NCI-H510A treated with DMSO at 0.1 percent for 48 hours (cell line): Measurements from ENCODE around the gene CMTM4.
"Not testable (repeated sequence)": the region's sequence is repeated elsewhere in the genome, so short reads cannot be mapped to it uniquely, and the experiment has no call there.

ENCODE experiments used
- DNase-seq: peaks from one replicate; lab custom pipeline; 2025; lab: John Stamatoyannopoulos, UW

CMTM4 gene

DNA sequence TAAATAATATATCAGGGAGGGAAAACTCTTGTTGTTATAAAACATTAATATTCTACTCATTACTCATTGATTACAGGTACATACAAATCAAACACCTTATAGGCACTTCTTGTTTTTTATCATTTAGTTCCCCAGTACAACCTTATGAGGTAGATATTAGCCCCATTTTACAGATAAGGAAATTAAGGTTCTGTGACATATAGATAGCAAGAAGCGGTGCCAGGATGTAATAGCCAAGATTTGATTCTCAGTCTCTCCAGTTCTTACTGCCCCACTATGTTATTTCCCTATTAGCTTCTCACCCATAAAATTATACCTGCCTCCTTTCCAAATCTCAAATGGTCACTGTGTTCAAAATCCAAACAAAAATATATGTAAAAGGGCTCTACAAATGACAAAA lies 55.2 kb downstream of the CMTM4 start:
- no peak for DNase-seq

- DNase-seq, result no peak
Observed at GRCh38 chr16:66640724-66641314, 55.7 kb downstream of the CMTM4 start.

- DNase-seq, result no peak
Observed at GRCh38 chr16:66639091-66639885, 57.3 kb downstream of the CMTM4 start.

- no peak for DNase-seq
Observed at GRCh38 chr16:66637806-66638205, 58.7 kb downstream of the CMTM4 start.

DNA sequence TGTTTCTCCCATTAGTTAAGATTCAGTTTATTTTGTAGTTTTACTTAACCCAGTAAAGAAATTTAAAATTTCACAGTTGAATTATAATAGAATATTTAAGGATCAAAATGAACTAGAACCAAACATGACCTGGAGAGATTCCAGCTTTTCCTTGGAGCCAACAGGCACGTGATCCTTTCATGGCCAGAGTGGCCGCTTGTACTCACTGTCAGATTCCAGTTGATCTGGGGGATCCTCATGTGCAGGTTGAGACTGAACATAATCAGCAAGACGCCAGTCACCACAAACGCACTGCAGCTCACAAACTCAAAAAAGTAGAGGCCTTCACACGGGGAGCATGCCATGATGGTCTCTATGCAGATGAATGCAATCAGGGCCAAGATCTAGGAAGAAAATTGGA lies 60.3 kb downstream of the CMTM4 start:
- DNase-seq, result no peak

DNA sequence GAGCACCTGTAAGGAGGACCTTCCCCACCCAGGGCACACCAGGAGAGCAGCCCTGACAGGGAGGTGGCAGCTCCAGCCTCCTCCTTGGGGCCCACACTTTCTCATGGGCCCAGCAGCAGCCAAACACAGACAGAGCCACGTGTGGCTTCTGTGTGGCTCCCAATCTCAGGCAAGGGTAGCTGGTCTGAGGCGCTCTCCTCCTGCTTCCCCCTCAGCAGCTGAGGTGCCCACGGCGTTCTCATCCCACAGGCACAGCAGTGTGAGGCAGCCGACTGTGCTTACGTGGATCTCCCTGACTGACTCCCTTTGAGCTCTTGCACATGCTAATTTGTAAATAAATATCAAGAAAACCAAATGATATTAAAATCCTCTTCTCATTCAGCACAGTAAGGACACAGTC lies 61.1 kb downstream of the CMTM4 start:
- no peak for DNase-seq

GRCh38 chr16:66634527-66635196 lies 61.9 kb downstream of the CMTM4 start:
- no peak for DNase-seq

GRCh38 chr16:66631558-66631957 lies 65.0 kb downstream of the CMTM4 start:
- not testable (repeated sequence) for DNase-seq

- not testable (repeated sequence) for DNase-seq
Observed at GRCh38 chr16:66630561-66631260, 65.8 kb downstream of the CMTM4 start.

DNA sequence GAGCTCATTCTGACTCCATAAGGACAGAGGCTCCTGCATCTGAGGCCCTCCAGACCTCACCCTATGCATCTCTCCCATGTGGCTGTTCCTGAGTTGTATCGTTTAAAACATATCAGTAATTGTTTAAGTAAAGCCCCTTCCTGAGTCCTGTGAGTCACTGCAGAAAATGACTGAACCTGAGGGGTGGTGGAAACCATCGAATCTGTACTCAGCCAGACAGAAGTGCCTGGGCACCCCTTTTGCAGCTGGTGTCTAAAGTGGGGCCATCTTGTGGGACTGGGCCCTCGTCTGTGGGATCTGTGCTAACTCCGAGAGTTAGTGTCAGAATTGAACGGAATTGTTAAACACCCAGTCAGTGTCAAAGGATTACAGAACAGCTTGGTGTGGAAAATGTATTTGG lies 66.7 kb downstream of the CMTM4 start:
- DNase-seq, result no peak

- not testable (repeated sequence) for DNase-seq
Observed at GRCh38 chr16:66627611-66628378, 68.7 kb downstream of the CMTM4 start.

GRCh38 chr16:66623755-66624154 lies 72.8 kb downstream of the CMTM4 start:
- no peak for DNase-seq

DNA sequence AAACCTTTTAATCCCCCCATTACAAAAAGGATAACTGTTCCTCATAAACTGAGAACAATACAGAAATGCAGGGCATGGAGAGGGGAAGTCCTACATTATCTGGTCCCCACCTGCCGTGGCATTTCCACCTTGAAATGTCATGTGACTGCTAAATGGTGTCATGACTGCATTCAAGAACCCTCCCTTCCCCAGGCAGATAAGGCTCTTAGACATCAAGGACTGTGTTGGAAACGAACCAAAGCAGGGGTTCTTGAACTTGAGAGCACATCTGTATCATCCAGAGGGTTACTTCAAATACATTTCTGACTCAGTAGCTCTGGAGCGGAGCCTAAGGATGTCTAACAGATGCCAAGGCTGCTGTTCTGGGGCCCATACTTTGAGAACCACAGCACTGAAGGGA lies 73.7 kb downstream of the CMTM4 start:
- no peak for DNase-seq

DNA sequence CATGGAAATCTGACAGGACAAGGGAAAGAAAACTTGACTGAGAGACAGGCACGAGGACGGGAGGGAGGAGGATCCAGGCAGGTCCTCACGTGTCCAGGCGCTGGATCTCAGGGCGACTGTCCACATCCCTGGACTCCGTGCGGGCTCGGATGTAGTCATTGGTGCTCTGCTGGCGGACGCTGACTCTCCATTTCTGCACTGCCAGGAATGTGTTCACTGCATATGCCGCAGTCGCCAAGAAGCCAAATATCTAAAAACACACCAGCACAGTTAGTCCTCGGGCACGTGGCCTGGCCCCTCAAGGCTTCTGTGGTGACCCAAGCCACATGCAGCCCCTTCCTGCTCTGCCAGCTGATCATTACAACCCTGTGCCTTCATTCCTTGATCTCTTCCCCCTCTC lies 74.6 kb downstream of the CMTM4 start:
- DNase-seq, result no peak

DNA sequence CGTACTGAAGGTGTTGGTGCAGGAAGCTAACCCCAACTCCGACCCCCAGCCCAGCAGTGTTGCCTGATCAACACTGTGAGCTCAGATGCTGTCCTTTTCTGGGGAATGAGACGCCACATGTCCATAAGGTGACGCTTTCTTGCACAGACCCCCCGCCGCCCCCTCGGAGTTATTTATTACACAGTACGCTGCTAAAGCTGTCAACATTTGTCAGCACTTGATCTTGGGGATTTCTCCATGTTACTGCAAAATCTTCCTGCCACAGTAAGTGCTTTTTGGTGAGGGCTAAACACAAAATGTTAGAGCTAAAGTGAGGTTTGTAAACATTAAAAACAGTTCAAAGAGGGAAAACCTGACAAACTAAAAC lies 76.1 kb downstream of the CMTM4 start:
- DNase-seq, result no peak

DNA sequence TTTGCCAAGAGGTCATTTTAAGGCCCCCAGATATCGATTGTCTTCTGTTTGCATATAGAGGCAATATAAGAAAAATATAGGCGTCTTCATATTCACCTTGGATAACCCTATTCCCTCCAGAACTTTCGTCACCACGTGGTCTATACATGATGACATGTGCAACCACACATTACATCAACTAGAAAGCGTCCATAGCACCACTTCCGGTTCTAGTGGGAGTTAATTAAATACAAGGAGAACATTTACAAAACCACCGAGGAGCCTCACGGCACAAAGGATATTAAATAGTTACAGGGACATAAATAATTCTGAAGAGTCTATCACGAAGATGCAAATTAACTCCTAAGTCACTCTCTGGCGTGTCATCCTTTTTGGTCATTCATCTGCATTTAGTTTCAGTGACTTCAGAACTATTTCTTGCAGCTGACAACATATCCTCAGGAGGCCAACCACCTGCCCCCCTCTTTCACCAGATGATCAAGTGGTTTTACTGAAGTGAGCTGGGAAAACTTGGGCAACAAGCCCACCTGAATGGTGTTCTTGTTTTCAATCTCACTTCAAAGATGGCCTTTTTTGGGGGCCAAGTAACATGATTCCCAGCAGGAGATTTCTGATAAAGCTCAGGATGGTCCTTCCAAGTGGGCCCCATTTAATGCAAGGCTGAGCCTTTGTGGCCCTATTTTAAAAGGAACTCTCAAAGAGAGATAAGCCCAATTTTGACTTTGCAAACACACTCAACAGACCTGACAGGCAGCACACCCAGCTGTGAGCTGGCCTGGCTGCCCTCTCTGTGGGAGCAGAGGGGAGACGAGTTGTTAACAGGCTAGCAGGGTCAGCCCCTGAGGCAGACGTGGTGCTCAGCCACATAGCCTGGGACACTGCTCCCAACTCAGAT lies 76.8 kb downstream of the CMTM4 start:
- no peak for DNase-seq

DNA sequence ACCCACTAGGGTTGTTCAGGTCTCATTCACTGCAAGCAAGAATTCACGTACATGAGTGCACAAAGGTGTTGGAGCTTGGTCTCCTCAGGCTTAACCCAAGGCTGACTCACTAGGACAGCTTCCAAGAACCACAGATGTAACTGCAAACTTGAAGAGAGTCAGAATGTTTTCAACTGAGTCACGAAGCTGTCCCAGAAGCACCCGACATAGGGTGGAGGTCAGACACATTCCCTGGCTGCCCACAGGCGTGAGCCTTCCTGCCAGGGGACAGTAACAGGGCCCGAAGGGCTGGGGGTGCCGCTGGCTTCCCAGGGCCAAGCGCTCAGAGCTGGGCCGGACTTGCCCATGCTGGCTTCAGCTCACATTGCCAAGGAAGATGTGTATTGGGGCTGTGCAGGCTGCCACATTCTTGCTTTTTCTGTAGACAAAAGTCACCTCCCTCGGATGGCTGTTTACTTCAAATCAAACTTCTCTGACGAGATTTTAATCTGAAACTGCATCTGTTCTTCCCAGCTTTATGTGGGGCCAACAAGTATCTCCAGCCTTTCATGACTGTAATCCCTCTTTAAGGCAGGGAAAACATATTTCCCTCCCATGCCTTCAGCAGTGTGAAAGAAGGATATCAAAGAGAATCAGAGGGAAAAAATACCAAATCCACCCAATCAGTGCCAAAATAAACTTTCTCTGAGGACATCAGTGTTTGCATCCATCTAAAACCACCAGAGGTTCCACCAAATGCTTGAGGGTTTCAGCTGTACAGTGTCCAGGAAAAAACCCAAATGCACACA lies 77.8 kb downstream of the CMTM4 start:
- DNase-seq, result no peak

DNA sequence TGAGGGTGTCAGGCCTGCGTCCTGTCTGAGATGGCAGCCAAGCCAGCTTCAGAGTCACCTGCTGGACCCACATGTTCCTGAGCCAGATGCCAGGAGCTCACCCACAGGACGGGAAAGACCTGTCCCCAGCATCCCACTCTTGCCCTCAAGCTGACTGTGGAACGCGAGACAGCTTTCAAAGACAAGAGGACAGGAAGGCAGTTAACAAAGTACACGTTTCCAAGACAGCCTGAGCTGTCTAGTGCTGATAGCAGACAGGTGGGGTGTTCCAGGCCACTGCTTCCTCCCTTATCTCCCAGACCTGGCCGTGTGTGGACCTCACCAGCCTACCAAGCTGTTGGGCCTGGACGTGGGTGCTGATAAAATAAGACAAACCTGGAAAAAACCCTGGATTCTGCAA lies 78.8 kb downstream of the CMTM4 start:
- DNase-seq, result no peak

GRCh38 chr16:66617010-66617434 lies 79.5 kb downstream of the CMTM4 start:
- DNase-seq, result no peak

DNA sequence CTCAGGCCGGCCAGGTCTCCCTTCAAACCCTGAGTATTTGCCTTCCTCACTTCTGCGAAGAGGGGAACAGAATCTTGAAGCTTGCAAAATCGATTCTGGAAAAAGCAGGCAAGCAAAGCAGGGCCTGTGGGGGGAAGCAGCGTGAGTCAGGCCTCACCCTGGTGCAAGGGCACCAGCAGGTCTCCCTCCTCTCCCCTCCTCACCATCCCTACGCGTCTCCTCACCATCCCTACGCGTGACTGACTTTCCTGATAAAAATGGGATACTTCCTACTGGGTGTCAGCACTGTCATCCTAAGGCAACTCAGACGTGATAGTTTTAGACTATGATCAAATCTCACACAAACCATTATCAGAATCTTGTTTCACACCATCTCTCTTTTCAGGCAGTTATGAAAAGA lies 80.0 kb downstream of the CMTM4 start:
- no peak for DNase-seq
